ENCODE data around the gene TIAM2. TPM values are rescaled to one million over a fixed set of nuclear protein-coding genes. Genes with fewer than 3 reads are reported as not detected.

Gene TIAM2
- total RNA-seq, 4 donors from 2014 or later: 8.6 to 17.0 (median 14.8) TPM

GRCh38 chr6:155107432-155108069 lies 112.4 kb downstream of the TIAM2 start:
- H3K4me3 ChIP-seq: no peak overlapping the region

GRCh38 chr6:155108070-155108820 lies 113.1 kb downstream of the TIAM2 start:
- intact Hi-C loops (cut with DNase I): no loop called here
- Histone ChIP-seq H3K36me3 (no peaks in the 10 kb centered on the region), H3K27me3 (no peaks in the 10 kb centered on the region), H3K9me3 (no peaks in the 10 kb centered on the region), H3K27ac (replicated peaks in 1 of 4) (no peak overlapping the region), H3K4me1 (no peaks in the 10 kb centered on the region), H3K4me3 (no peak overlapping the region)
- no peak for TF ChIP-seq POLR2A (IDR thresholded peaks at IDR 0.05; ENCODE audit: low read depth)
- no peak for DNase-seq (ENCODE audit: extremely low spot score)
- WGBS: 78% methylated on average over 11 of the region's 11 CpGs

More at GRCh38 chr6:155107432-155108069, 112.4 kb downstream of the TIAM2 start:
- intact Hi-C loops (cut with DNase I): no loop called here
- Histone ChIP-seq H3K36me3 (no peaks in the 10 kb centered on the region), H3K4me1 (no peaks in the 10 kb centered on the region), H3K27ac (replicated peaks in 1 of 4) (no peak overlapping the region), H3K27me3 (no peaks in the 10 kb centered on the region), H3K9me3 (no peaks in the 10 kb centered on the region)
- WGBS: 72% methylated on average over 7 of the region's 7 CpGs
- TF ChIP-seq CTCF (IDR thresholded peaks at IDR 0.05) (no peak), POLR2AphosphoS5 (IDR thresholded peaks at IDR 0.05) (no peak), EP300 (IDR thresholded peaks at IDR 0.05) (no peak), POLR2A (IDR thresholded peaks at IDR 0.05; ENCODE audit: low read depth) (no peak)
- no peak for DNase-seq (ENCODE audit: extremely low spot score)

GRCh38 chr6:155110721-155111120 lies 115.6 kb downstream of the TIAM2 start:
- H3K27ac ChIP-seq (replicated peaks in 1 of 4): no peak overlapping the region
- intact Hi-C loops (cut with DNase I): no loop called here
- DNase-seq (ENCODE audit: extremely low spot score): no peak
- no peaks in the 10 kb centered on the region for H3K9me3 ChIP-seq
- H3K36me3 ChIP-seq: no peaks in the 10 kb centered on the region
- TF ChIP-seq POLR2AphosphoS5 (IDR thresholded peaks at IDR 0.05): no peak
- no peak for TF ChIP-seq EP300 (IDR thresholded peaks at IDR 0.05)
- TF ChIP-seq POLR2A (IDR thresholded peaks at IDR 0.05; ENCODE audit: low read depth): no peak
- no peak for TF ChIP-seq CTCF (IDR thresholded peaks at IDR 0.05)
- H3K4me1 ChIP-seq: no peaks in the 10 kb centered on the region
- no peak overlapping the region for H3K4me3 ChIP-seq
- 87% methylated on average over 2 of the region's 2 CpGs for WGBS
- H3K27me3 ChIP-seq: no peaks in the 10 kb centered on the region

GRCh38 chr6:155112757-155113156 lies 117.6 kb downstream of the TIAM2 start:
- WGBS: 88% methylated on average over 7 of the region's 7 CpGs
- Histone ChIP-seq H3K9me3 (no peaks in the 10 kb centered on the region), H3K4me3 (no peak overlapping the region), H3K27ac (replicated peaks in 1 of 4) (no peak overlapping the region), H3K27me3 (no peaks in the 10 kb centered on the region), H3K36me3 (no peaks in the 10 kb centered on the region), H3K4me1 (no peaks in the 10 kb centered on the region)
- no peak for TF ChIP-seq POLR2AphosphoS5 (IDR thresholded peaks at IDR 0.05)
- TF ChIP-seq POLR2A (IDR thresholded peaks at IDR 0.05; ENCODE audit: low read depth): no peak
- TF ChIP-seq CTCF (IDR thresholded peaks at IDR 0.05): no peak
- TF ChIP-seq EP300 (IDR thresholded peaks at IDR 0.05): no peak
- intact Hi-C loops (cut with DNase I): no loop called here
- no peak for DNase-seq (ENCODE audit: extremely low spot score)

- H3K36me3 ChIP-seq: no peaks in the 10 kb centered on the region
- WGBS: 78% methylated on average over 3 of the region's 4 CpGs
- no peaks in the 10 kb centered on the region for H3K27me3 ChIP-seq
- H3K4me3 ChIP-seq: no peak overlapping the region
- no peaks in the 10 kb centered on the region for H3K9me3 ChIP-seq
- DNase-seq (ENCODE audit: extremely low spot score): no peak
- intact Hi-C loops (cut with DNase I): no loop called here
- no peak for TF ChIP-seq EP300 (IDR thresholded peaks at IDR 0.05)
- no peak for TF ChIP-seq CTCF (IDR thresholded peaks at IDR 0.05)
- TF ChIP-seq POLR2A (IDR thresholded peaks at IDR 0.05; ENCODE audit: low read depth): no peak
- no peak for TF ChIP-seq POLR2AphosphoS5 (IDR thresholded peaks at IDR 0.05)
- no peaks in the 10 kb centered on the region for H3K4me1 ChIP-seq
- H3K27ac ChIP-seq (replicated peaks in 1 of 4): no peak overlapping the region
Measured at GRCh38 chr6:155115893-155116570, 120.9 kb downstream of the TIAM2 start.

Measured in esophagus muscularis mucosa (tissue), 4 donors.